ENCODE data around the gene CYLD. TPM values are rescaled to one million over a fixed set of nuclear protein-coding genes. Genes with fewer than 3 reads are reported as not detected.

The CYLD gene
- total and polyA plus RNA-seq, 2 donors (not counting 1 experiment from before 2014, with no cell fraction given), result 30.0 to 160 TPM

- H3K9me3 Mint-ChIP-seq (ENCODE audit: insufficient read depth), result no peaks in the 10 kb centered on the region
- no peaks in the 10 kb centered on the region for H3K27me3 Mint-ChIP-seq
- H3K27ac Mint-ChIP-seq, result peak overlapping the region; percentile 37
- peak overlapping the region; percentile 50 for H3K4me3 Mint-ChIP-seq
- ChIA-PET POLR2A (interaction anchor here (1.1 kb wide), 1 partner anchor 57 kb away, joined by 9 read pairs; no protein-coding TSS in a partner anchor), CTCF (interaction anchor here (1.4 to 1.6 kb wide), 4 partner anchors 57 to 716 kb away, joined by 3 to 8 read pairs (median 4); partner anchors contain the start of genes CNEP1R1 and SNX20)
- no peaks in the 10 kb centered on the region for H3K9me3 ChIP-seq (ENCODE audit: control extremely low read depth in 1 of 3, control insufficient read depth in 2 of 3, insufficient read depth in 1 of 3, low read length in 2 of 3)
- 100% methylated on average over 1 of the region's 1 CpG for WGBS (ENCODE audit: insufficient coverage)
- TF ChIP-seq CTCF (IDR thresholded peaks at IDR 0.05), result no peak
- no peak for TF ChIP-seq EZH2 (IDR thresholded peaks at IDR 0.05; ENCODE audit: borderline replicate concordance, insufficient read depth, low read depth, low read length, poor library complexity, severe bottlenecking)
- H3K9ac ChIP-seq (ENCODE audit: low read length), result peak overlapping the region; percentile 65
- no peak for DNase-seq
- H3K4me1 ChIP-seq (ENCODE audit: control insufficient read depth in 2 of 2, insufficient read depth in 2 of 2, low read length in 2 of 2), result peaks cover 37 to 45% of the 10 kb centered on the region in 2 donors
- H2AFZ ChIP-seq (ENCODE audit: insufficient read depth, low read depth, low read length, poor library complexity, severe bottlenecking), result peak overlapping the region; percentile 72
- H3K4me1 Mint-ChIP-seq, result peaks cover 56% of the 10 kb centered on the region
- no peaks in the 10 kb centered on the region for H3K27me3 ChIP-seq (replicated peaks in 1 of 4; ENCODE audit: control extremely low read depth in 1 of 4, control insufficient read depth in 3 of 4, insufficient read depth in 4 of 4, low read length in 3 of 4)
- peak overlapping the region in 1 of 5 experiments; percentile 59 for H3K4me3 ChIP-seq (ENCODE audit: control extremely low read depth in 1 of 5, extremely low read depth in 1 of 5, insufficient read depth in 1 of 5, low read depth in 2 of 5, low read length in 4 of 5)
- H3K27ac ChIP-seq (ENCODE audit: low read length in 2 of 2), result peak overlapping the region; percentile 81 to 93
- peaks cover 0 to 22% of the 10 kb centered on the region in 2 experiments for H3K36me3 ChIP-seq (replicated peaks in 1 of 2; ENCODE audit: control extremely low read depth in 1 of 2, control insufficient read depth in 1 of 2, extremely low read depth in 1 of 2, insufficient read depth in 2 of 2, low read length in 1 of 2)
- ATAC-seq (ENCODE audit: low read depth), result no peak
- peaks cover 30% of the 10 kb centered on the region for H3K79me2 ChIP-seq (ENCODE audit: control insufficient read depth, insufficient read depth, low read length)
- intact Hi-C loops (cut with micrococcal nuclease), result loop anchor here (1.0 to 5.0 kb wide), 7 partner anchors 59 to 713 kb away; partner anchors contain the start of genes CNEP1R1, HEATR3, NKD1 and SNX20
- H4K20me1 ChIP-seq (ENCODE audit: control insufficient read depth, insufficient read depth, low read length, poor library complexity, severe bottlenecking), result peaks cover 5% of the 10 kb centered on the region
- H3K4me2 ChIP-seq (replicated peaks; ENCODE audit: low read depth, low read length, poor library complexity, severe bottlenecking), result peak overlapping the region; percentile 79
Measured at GRCh38 chr16:50740736-50741135, 1.1 kb upstream of the CYLD start.

GRCh38 chr16:50741225-50741780, 583 bp upstream of the CYLD start:
- H3K4me2 ChIP-seq (replicated peaks; ENCODE audit: low read depth, low read length, poor library complexity, severe bottlenecking), result peak overlapping the region; percentile 79
- ChIA-PET CTCF (interaction anchor here (0.7 to 1.6 kb wide), 9 partner anchors 57 to 716 kb away, joined by 3 to 10 read pairs (median 5); partner anchors contain the start of genes CNEP1R1 and SNX20), POLR2A (interaction anchor here (0.6 to 1.1 kb wide), 5 partner anchors 43 to 546 kb away, joined by 3 to 10 read pairs (median 5); partner anchors contain the start of gene SNX20)
- peaks cover 0 to 25% of the 10 kb centered on the region in 2 experiments for H3K36me3 ChIP-seq (replicated peaks in 1 of 2; ENCODE audit: control extremely low read depth in 1 of 2, control insufficient read depth in 1 of 2, extremely low read depth in 1 of 2, insufficient read depth in 2 of 2, low read length in 1 of 2)
- peak overlapping the region; percentile 91 for H3K4me3 Mint-ChIP-seq
- peaks cover 56% of the 10 kb centered on the region for H3K4me1 Mint-ChIP-seq
- no peak for ATAC-seq (ENCODE audit: low read depth)
- peak overlapping the region; percentile 65 for H3K9ac ChIP-seq (ENCODE audit: low read length)
- H3K27ac ChIP-seq (ENCODE audit: low read length in 2 of 2), result peak overlapping the region; percentile 81 to 93
- DNase-seq, result no peak
- peaks cover 35% of the 10 kb centered on the region for H3K79me2 ChIP-seq (ENCODE audit: control insufficient read depth, insufficient read depth, low read length)
- TF ChIP-seq CTCF (IDR thresholded peaks at IDR 0.05), result no peak
- TF ChIP-seq EZH2 (IDR thresholded peaks at IDR 0.05; ENCODE audit: borderline replicate concordance, insufficient read depth, low read depth, low read length, poor library complexity, severe bottlenecking), result no peak
- no peaks in the 10 kb centered on the region for H3K9me3 ChIP-seq (ENCODE audit: control extremely low read depth in 1 of 3, control insufficient read depth in 2 of 3, insufficient read depth in 1 of 3, low read length in 2 of 3)
- H3K27me3 Mint-ChIP-seq, result no peaks in the 10 kb centered on the region
- WGBS (ENCODE audit: insufficient coverage), result 13% methylated on average over 18 of the region's 21 CpGs
- peaks cover 5% of the 10 kb centered on the region for H4K20me1 ChIP-seq (ENCODE audit: control insufficient read depth, insufficient read depth, low read length, poor library complexity, severe bottlenecking)
- H3K27me3 ChIP-seq (replicated peaks in 1 of 4; ENCODE audit: control extremely low read depth in 1 of 4, control insufficient read depth in 3 of 4, insufficient read depth in 4 of 4, low read length in 3 of 4), result no peaks in the 10 kb centered on the region
- intact Hi-C loops (cut with micrococcal nuclease), result loop anchor here (1.0 to 5.0 kb wide), 7 partner anchors 60 to 714 kb away; partner anchors contain the start of genes CNEP1R1, HEATR3, NKD1 and SNX20
- peaks cover 37 to 40% of the 10 kb centered on the region in 2 donors for H3K4me1 ChIP-seq (ENCODE audit: control insufficient read depth in 2 of 2, insufficient read depth in 2 of 2, low read length in 2 of 2)
- peak overlapping the region; percentile 96 for H3K27ac Mint-ChIP-seq
- H2AFZ ChIP-seq (ENCODE audit: insufficient read depth, low read depth, low read length, poor library complexity, severe bottlenecking), result peak overlapping the region; percentile 72
- H3K9me3 Mint-ChIP-seq (ENCODE audit: insufficient read depth), result no peaks in the 10 kb centered on the region
- H3K4me3 ChIP-seq (ENCODE audit: control extremely low read depth in 1 of 5, extremely low read depth in 1 of 5, insufficient read depth in 1 of 5, low read depth in 2 of 5, low read length in 4 of 5), result peak overlapping the region; percentile 41 to 67 (median 59)
